Endometrium (tissue), 2 donors: Measurements from ENCODE around the gene PIEZO1.
"Not testable (repeated sequence)": the region's sequence is repeated elsewhere in the genome, so short reads cannot be mapped to it uniquely, and the experiment has no call there.

ENCODE experiments used
- FAIRE-seq: peaks from 2 replicates; lab custom pipeline; 2012; peaks lifted over from hg19 to GRCh38; lab: Jason Lieb, UNC
- donor health status: control.
- donor health status: control.

The PIEZO1 gene

DNA sequence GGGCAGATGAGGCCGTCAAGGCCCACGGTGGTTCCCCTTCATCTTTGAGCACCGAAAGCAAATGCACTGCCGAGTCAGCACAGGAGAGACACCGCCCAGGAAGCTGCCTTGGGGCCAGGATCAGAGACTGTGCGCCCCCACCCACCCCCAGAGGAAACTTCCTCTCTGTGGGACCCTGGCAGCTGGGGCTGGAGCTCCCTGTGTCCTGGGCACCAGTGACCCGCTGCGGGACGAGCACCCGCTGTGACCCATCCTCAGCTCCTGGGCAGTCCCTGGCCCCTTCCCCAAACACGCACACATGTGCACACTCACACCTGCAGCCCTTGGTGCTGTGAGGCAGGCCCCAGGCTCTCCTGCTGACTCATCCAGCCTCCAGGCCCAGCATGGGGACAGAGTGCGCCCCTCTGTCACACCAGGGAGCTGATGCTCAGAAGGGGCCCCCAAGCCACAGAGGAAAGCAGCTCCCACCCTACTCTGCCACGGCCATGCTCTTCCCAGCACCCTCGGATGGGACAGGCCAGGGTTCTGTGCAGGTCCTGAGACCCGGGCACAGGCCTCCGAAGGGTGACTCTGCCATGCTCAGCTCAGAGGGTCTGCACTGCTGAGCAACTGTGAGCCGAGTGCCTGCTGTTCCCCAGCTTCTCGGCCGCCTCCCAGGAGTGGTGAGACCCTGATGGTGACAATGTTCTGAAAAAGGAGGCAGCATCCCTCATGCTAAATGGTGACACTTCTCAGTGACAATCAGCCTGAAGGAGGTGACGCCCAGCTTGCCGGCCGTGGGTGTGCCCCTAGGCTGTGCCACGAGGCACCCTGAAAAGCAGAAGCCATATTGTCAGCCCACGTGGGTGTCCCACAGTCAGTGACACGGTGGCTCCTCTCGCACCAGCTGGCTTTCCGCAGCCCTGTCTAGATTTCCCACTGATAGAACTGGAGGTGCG is 3.6 kb downstream of the PIEZO1 start:
- no peak for FAIRE-seq

DNA sequence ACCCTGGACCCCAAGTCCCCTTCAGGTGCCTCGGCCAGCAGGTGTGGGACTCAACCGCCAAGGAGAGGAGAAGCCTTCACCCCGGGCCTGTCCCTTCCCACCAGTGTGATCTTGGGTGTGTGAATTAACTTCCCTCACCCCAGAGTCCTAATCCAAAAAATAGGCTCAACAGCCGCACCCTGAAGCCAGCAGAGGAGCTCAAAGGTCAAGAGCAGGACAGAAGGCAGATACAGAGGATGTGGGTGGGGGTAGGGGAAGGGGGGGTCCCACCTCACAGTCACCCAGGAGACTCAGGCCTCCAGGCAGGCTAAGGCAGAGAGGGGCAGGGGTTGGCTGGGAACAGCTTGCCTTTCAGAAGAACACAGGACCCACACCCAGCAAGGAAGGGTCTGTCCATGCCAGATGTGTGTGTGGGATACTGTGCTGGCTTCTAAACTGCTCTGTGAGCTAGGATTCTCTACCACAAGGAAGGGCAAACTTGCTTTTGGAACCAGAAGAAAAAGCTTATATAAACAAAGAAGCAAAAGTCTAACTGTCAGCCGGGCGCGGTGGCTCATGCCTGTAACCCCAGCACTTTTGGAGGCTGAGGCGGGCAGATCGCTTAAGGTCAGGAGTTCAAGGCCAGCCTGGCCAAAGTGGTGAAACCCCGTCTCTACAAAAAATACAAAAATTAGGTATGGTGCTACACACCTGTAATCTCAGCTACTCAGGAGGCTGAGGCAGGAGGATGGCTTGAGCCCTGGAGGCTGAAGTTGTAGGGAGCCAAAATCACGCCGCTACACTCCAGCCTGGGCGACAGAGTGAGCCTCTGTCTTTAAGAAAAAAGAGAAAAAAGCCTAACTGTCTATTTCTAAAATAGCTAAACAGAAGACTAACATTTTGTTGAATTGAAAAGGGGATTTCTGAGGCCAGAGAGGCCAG is 4.6 kb downstream of the PIEZO1 start:
- no peak for FAIRE-seq

DNA sequence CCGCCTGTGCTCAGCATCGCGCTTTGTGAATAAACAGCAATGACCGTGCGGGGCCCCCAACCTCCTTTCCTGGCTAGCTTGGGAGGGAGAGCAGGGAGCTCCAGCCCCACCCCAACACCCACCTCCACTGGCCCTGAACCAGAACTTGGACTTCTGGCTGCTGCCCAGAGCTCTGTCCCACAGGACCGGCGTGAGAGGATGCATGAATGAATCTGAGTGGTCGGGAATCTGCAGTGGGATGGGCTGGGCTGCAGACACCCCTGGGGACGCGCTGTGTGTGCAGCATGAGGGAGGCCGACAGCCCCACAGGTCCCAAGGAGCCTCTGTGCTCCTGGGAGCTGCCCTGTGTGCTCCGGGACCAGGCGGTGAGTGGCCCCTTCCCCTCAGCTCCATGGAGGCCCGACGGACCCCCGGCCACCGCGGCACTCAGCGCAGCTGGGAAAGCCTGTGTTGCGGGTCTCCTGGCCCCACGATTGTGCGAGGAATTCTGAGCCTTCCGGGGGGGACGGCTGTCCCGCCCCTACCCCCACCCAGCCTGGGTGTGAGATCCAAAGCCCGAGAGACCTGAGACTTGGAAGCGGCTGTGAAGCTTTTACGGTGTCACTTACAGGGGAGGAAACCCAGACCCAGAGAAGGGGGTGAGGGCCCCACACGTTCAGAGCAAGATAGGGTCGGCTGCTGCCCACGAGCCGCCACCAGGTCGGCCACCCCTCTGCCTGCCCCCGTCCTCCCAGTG is 5.4 kb downstream of the PIEZO1 start:
- no peak for FAIRE-seq

DNA sequence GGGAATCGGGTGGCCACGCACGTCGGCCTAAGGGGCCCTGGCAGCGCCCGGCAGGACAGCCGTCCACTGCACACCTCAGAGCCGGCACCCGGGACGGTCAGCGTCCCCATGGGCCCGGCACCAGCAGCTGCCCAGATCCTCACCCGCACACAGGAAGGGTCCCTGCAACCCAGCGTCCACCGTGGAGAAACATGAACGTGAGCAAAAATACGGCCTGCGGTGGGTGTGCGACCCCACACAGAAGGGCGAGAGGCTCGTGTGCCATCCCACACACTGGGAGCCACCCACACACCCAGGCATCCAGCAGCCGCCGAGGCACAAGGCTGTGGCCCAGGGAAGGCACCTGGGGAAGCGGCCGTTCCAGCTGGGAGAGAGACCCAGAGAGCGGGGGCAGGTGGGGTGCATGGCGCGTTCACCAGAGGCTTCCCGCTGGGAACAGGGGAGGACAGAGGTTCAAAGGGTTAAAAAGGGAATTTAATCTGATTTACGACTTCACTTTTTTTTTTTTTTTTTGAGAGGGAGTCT is 6.4 kb downstream of the PIEZO1 start:
- FAIRE-seq: no peak

DNA sequence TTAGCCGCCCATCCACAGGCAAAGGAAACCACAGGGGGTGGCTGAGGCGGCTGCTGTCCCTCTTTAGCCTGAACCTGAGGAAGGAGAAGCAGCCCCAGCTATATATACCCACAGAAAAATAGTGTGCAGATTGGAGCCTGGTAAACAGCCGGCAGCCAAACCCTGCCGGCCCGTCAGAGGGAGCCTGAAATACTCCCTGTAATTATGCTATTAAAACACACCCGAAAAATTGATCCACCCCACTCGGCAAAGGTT is 6.8 kb downstream of the PIEZO1 start:
- FAIRE-seq: no peak

DNA sequence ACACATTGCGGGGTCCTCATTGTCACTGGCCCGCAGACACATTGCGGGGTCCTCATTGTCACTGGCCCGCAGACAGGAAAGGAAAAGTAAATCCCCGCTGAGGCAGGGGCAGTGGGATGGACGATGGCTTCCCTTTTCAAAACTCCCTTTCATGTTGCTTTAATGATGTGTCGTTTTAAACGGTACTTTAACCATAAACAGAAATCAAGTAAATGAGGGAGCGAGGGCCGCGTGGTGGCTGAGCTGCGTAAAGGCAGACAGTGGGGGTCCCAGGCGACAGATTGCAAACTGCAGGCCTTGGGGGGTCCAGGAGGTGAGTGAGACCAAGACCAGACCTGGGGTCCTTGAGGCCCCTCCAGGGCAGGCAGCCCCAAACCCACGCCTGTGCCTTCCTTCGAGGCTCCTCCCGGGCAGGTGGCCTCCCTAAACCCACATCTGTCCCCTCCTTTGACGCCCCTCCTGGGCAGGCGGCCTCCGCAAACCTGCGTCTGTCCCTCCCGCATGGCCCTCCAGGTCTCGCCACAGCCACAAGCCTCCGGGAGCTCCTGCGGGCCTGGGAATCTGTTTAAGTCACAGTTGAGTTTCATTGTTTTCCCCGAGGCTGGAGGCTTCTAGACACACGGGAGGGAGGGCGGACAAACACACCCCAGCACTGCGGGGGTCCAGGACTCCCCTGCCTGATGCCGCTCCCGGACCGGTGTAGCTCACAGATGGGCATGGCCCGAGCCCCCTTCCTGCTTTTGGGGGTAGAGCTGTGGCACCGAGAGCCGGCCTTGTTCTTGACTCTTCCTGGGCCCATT is 7.3 kb downstream of the PIEZO1 start:
- no peak for FAIRE-seq

DNA sequence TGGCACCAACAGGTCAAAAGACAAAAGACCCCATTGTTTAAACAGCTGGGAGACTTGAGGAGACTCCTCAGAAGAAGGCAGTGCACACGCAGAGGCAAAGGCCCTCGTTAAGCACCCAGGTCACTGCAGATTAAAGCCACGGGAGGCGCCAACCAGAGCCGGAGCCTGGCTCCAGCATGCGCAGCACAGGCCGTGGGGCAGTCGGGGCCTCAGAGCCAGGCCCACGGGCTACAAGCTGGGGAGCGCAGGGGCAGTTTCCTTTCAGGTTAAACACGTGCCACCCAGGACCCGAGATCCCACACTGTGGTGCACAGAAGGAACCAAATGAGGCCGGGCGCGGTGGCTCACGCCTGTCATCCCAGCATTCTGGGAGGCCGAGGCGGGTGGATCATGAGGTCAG is 9.2 kb downstream of the PIEZO1 start:
- FAIRE-seq: no peak

DNA sequence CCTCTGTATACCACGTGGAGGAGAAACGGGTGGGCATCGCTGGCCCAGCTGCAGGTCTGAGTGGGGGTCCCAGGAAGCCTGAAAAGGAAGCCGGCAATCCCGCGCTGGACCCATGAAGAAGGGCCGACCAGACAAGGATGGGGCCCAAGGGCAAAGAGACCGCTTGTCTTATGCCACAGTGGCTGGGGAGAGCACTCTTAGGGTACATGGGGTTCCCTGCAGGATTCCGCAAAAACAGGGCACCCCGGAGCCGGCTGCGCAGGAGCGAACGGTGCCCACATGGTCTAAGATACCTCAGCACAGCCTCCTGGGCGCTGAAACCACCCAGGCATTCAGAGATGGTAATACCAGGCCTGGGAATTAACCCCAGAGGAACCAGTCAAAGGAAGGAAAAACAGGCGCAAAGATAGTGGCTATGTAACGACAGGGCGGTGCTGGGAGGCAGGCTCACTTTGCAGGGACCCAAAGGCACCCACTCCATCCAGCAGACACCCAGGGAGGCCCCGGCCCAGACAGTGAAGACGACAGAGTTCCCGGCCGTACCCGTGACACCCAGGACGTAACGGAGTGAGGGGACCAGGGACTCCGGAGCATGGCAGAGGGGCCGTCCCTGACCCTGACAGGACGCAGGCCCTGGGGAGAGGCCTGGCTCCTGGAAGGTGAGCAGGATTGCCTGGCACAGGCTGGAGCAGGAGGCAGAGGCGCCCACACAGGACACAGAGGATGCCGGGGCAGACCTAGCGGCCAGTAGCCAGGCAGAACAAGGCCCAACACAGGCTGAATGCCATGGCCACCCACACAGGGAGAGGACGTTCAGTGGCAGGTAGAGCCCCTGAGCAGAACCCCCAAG is 10.3 kb downstream of the PIEZO1 start:
- FAIRE-seq: no peak

DNA sequence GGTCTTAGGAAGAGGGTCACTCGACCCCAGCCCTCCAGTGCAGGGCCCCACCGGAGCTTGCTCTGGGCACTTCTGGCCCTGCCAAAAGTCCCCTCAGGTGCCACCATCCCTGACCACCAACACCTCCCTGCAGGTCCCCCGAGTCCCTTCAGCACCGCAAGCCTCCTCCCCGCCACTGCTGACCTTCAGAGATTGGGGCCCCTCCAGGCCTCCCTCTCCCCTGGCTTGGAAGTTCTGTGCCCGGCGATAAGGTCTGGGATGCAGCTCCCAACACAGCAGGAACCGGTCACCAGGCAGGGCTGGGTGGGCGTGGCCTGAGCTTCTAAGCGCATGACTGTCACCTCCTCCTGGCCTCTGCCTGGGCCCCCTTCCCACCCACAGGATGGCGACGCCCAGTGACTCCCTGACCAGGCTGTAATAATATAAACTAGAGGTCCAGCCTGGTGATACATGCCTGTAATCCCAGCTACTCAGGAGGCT is 11.2 kb downstream of the PIEZO1 start:
- FAIRE-seq: no peak

DNA sequence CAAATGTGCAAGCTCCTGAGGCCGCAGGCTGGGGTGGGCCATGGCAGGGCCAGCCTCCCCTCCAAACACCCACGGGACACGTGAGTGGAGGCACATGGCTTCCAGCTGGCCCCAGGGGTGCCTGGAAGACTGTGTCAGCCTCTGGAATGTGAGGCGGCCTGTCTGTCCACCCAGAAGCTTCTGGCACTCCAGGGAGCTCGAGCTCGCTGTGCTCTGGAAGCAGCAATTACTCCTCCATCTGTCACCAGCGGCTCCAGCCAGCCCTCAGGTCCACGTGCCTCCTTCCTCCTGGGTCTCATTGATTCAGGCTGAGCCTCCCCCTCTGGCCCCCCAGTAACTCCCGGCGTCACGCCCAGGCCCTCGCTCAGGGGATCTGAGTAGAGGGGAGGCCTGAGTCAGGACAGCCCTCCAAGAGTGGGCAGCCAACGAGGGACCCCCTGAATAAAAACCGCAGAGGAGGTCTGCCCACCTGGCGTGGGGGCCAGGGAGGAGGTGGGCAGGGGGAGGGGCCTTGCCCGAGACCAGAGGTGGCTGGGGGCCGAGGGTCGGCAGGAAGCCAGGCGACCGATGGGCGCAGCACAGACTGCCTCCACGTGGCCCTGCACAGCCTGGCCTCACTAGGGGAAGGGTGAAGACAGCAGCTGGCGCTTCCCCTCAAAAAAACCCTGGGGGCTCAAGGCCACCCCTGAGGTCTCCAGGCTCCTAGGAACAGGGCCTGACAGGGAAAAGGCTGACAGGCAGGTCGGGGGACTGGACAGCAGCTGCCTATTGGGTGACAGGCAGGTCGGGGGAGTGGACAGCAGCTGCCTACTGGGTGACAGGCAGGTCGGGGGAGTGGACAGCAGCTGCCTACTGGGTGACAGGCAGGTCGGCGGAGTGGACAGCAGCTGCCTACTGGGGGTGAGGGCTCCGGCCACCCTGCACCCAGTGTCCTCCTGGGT is 11.9 kb downstream of the PIEZO1 start:
- FAIRE-seq: no peak

DNA sequence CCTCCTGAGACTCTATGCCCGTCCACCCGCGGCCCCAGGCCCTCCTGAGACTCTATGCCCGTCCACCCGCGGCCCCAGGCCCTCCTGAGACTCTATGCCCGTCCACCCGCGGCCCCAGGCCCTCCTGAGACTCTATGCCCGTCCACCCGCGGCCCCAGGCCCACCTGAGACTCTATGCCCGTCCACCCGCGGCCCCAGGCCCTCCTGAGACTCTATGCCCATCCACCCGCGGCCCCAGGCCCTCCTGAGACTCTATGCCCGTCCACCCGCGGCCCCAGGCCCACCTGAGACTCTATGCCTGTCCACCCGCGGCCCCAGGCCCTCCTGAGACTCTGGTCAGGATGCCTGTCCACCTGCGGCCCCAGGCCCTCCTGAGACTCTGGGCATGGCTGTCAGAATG is 13.2 kb downstream of the PIEZO1 start:
- not testable (repeated sequence) for FAIRE-seq

DNA sequence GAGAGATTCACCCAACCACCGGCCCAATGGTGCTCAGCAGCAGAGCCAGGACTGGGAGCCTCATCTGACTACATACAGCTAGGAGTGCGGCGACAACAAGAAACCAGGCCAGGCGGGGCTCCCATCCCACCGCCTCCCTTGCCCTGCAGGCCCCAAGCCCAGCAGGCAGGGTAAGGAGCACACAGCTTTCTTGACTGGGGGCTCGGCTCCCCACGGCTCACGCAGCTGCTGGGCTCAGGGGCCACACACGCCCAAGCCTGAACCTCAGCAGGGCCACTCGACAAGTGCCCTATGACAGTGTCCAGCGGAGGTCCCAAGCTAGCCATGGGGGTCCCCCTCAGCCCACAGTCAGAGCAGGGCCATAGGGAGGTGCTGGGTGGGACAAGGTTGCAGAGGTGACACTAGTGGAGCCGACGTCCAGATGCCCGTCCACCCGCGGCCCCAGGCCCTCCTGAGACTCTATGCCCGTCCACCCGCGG is 13.7 kb downstream of the PIEZO1 start:
- FAIRE-seq: no peak

DNA sequence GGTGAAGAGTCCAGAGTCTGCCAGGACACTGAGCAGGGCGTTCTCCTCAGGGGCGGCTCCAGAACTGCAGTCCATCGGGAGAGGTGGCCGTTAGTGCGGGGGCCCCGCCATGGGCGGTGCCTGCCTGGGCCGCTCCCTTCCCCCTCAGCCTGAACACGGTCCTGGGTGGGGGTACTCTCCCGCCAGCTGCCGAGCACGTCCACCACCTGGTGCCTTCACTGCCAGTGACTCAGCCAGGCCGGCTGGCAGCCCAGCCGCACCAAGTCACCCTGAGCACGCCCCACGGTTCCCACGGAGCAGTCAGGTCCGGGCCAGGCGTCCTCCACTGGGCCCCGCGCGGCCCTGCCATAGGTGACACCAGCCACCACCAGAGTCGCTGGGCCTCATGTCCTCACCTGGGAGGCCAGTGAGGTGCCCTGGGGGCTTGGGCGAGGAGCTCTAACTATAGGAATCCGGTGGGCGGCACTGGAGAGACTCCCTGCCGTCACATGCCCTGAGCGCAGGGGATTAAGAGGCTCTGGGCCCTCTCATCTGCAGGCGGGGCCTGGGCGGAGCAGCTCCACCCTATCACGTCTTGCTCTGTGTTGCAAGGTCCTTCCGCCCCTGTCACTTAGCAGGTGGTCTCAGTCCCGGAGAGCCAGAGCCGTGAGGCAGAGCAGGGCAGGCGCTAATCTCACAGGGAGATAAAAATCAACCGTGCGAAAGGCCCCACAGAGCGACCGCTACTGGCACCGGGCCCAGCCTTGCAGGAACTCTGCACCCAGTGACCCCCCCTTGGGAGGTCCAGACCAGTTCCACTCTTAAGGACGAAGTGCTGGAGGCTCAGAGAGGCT is 14.3 kb downstream of the PIEZO1 start:
- FAIRE-seq: no peak

DNA sequence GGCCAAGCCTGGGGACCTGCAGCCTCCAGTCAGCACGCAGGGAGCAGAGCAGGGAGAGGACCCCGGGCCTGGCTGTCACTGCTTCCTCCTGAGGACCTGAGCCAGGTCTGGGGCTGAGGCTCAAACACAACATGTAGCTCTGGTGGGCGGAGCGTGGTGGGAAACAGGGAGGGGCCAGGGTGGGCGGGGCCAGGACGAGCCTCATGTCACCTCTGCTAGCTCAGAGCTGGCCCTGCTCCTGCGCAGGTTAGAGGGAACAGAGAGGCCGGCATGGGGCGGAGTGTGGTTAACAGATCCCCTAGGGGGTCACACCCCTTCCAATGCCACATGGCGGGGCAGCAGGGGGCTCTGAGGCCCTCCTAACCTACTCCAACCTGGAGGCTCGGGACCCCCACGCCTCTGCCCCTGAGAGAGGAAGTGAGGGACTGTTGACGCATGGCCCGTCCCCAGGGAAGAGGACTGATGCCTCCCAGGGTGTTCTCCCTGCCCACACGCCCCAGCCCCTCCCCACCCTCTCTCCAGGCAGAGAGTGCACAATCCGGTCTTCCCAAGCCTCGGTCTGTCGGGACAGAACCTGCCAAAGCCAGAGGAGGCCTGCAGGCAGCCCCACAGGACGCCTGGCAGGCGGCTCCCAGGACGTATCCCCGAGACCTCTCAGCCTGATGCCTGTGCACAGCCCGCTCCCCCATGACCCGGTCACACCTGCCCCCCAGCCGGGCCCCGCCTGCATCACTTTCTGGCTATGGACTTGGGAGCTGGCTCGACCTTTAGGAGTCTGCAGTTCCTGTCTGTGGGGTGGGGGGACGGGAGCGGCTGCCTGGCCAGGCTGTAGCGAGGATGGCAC is 15.2 kb downstream of the PIEZO1 start:
- no peak for FAIRE-seq

DNA sequence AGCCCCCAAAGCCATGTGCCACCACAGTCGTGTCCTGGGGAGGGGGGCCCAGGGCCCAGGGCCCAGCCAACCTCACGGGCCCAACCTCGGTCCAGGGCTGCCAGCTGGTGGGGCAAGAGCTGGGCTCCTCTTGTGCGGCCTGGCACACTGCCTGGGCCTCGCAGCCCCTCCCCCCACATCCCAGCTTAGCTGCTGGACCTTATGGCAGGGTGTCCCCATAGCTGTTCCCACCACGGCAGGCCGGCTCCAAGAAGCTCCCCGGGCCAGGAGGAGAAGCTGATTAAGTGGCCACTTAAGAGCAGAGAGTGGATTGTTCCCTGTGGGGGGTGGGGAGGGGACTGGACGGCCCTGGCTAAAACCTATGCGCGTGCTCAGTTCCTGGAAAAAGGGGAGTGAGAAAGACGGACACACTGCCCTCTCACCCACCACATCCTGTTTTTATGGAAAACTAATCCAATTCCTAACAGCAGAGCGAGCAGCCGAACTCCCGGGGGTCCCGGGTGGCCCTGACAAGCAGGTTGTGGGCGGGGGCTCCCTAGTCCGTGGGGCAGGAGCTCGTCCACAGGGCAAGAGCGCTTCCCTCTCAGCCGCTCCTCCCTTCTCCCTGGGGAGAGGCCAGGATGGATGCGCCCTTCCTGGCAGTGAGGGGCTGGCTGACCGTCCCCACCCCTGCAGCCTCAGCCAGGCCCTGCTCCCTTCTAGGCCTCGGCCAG is 16.8 kb downstream of the PIEZO1 start:
- FAIRE-seq: no peak

DNA sequence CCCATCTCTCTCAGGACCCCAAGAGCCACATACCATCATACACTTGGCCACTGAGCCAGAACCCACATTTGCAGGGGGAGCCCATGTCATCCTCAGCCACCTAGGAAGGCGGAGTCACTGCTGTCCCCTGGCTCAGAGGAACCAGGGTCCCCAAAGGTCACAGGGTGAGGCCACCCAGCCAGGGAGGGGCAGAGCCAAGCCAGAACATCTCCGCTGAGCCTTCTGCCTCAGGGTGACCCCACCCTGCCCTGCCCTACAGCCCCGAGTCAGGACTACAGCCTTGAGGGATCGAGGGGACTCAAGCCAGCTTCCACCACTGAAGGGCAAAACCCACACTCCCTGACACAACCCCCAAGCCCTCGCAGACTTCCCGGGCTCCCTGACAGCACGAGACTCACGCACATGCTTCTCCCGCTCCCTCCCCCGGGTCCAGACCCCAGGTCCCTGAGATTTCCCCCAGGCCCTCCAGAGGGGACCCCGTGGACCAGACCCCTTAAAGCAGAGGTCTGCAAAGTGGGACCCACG is 17.4 kb downstream of the PIEZO1 start:
- no peak for FAIRE-seq
